ENCODE measurements around the gene NOPCHAP1.

The NOPCHAP1 gene

DNA sequence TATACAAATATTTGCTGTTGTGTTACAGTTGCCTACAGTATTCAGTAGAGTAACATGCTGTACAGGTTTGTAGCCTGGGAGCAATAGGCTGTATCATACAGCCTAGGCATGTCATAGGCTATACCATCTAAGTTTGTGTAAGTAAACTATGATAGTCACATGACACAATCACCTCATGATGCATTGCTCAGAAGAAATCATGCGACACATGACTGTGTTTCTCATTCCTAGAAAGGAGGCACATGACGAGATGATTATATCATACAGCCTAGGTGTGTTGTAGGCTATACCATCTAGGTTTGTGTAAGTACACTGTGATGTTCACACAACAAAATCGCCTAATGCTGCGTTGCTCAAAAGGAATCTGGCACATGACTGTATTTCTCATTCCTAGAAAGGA is 31.9 kb downstream of the NOPCHAP1 start:
- in situ Hi-C loops (cut with MboI; ENCODE audit: low sequenced_read_pairs) = no loop called here

DNA sequence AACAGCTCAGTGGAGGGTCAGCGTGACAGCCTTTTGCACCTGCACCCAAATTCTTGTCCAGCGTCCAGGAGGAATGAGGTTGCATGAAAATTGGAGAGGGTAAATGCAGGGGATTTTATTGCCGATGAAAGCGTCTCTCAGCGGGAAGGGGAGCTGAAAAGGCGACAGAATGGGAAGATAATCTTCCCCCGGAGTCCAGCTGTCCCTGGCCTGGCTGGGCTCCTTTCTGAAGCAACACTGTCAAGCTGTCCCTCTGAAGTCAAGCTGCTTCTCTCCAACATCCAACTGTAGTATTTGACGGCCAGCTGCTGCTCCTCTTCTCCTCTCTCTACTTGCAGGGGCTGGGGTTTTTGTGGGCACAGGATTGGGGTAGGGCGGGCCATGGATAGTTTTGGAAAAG is 32.7 kb downstream of the NOPCHAP1 start:
- in situ Hi-C loops (cut with MboI; ENCODE audit: low sequenced_read_pairs) = no loop called here

DNA sequence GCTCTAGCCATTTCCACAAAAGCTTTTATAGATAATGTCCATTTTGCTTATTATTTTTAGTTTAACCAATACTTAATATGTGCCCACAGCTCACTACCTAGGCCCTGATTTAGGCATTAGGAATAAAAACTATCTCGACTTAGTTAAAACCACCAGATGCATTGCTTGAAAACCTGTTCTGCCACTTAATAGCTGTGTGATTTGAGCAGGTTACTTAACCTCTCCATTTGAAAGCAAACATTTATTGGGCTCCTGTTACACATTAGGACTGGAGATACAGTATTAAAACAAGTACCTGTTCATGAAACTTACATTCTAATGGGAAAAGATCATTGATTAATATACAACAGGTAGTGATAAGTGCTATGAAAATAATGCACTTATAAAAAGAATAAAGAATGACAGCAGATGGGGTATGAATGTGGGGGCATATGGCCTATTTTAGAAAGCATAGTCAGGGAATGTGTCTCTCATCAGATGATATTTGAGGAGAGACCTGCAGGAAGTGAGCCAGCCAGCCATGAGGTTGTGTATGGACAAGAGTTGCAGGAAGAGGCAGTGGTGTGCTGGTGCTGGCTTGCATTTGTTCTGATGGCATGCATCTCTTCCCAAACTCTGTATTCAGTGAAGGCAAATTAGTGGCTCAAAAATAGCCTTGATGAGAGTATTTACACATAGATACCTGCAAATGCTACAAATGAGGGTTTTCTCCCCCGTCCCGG is 34.3 kb downstream of the NOPCHAP1 start:
- in situ Hi-C loops (cut with MboI; ENCODE audit: low sequenced_read_pairs) = no loop called here

DNA sequence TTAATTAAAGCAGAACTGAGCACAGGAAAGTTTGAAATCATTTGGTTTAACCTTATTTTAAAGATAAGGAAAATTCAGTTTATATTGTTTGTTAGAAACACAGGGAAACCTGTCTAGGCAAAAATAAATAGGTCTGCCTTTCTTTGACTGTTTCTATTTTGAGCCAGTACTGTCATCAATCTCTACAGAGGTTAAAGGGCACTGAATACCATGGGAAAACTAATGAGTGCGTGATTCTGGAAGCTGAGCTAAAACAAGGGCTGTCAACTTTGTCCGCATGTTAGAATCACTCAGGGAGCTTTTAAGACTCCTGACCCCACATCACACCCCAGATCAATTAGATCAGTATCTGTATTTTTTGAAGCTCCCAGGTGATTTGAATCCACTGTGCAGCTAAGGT is 38.8 kb downstream of the NOPCHAP1 start:
- in situ Hi-C loops (cut with MboI; ENCODE audit: low sequenced_read_pairs) = no loop called here

DNA sequence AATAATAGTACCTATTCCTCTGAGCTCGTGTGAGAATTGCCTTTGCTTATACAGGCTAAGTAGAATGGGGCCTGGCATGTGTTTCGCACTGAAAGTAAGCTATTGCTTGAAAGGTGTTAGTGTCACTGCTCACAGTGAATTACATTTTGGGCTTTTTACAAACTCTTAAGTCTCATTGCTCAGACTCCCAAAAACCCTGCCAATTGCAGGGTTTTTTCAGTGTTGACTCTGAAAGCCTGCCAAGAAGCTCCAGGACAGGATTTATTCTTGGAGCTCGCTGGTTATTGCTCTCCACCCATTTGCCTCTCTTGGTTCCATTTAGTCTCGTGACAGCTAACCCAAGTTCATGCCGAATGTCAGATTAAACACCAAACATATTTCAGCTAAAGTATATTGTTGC is 39.8 kb downstream of the NOPCHAP1 start:
- in situ Hi-C loops (cut with MboI; ENCODE audit: low sequenced_read_pairs) = no loop called here

DNA sequence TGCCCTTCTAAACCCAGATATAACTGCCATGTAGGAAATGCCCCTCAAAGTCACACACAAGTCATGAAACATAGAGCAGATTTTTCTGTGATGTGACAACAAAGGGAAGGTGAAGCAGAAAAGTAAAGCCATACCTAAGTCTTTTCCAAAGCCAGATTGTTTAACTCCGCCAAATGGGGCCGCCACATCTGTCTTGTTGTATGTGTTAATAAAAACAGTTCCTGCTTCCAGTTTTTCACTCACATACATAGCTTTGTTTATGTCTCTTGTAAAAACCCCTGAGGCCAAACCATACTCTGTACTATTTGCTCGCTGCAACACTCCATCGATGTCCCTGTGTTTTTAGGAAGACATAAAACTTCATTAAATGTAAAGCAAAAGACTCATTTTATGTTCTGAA is 40.3 kb downstream of the NOPCHAP1 start:
- in situ Hi-C loops (cut with MboI; ENCODE audit: low sequenced_read_pairs) = no loop called here

DNA sequence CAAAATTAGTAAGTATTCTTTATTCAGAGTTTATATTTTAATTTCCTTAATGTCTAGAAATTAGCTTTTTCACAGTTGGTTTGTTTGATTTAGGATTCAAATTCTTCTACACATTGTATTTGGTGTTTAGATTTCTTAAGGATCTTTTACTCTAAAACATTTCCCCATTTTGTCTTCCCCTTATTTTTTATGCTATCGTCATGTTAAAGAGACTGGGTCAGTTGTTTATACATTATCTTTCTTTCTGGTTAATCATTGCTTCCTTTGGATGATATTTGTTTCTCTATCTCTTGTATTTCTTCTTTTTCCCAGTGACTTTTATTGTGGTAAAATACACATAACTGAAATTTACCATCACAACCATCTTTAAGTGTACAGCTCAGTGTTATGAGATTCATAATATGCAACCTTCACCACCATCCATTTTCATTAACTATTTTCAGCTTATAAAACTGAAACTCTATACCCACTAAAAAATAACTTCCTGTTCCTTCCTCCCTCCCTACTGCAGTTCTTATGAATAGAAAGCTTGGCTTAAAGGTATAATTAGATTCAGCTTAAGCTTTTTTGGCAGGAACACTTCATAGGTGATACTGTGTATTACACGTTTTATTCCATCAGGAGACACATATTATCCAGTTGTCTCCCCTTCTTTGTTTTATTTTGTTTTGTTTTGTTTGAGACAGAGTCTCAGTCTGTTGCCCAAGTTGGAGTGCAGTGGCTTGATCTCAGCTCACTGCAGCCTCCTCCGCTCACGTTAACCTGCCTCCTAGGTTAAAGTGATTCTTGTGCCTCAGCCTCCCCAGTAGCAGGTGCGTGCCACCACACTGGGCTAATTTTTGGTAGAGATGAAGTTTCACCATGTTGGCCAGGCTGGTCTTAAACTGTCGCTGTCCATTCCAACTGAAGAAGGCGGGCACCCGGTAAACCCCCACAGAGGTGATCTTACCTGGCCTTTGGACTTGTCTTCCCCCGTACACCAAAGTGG is 45.0 kb downstream of the NOPCHAP1 start:
- in situ Hi-C loops (cut with MboI; ENCODE audit: low sequenced_read_pairs) = no loop called here

DNA sequence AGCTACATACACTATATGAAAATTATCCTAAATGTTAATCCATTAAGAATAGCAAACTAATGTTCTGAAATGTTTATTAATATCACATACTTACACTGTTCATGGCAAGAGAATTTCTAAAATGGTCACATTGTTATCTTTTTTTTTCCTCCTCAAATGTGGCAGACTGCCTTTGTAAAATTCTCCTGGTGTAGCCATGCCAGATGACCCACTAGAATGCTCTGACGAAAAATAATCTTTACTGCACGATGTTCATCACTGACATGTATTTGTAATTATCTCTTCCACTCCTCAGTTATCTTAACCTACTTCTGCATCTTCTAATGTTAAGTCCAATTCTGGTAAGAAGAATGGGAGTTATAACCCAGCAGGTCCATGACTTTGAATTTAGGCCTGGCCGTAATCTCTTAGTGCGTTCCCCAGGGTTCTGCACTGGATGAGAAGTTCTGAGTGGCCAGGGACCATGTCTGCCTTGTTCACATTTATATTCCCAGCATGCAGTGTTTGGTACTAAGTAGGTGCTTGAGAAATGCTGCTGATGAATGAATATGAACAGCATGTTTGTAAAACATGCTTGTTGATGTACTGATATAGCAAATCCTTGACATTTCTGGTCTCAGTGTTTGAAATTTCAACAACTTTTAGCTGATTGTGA is 46.7 kb downstream of the NOPCHAP1 start:
- in situ Hi-C loops (cut with MboI; ENCODE audit: low sequenced_read_pairs) = no loop called here

DNA sequence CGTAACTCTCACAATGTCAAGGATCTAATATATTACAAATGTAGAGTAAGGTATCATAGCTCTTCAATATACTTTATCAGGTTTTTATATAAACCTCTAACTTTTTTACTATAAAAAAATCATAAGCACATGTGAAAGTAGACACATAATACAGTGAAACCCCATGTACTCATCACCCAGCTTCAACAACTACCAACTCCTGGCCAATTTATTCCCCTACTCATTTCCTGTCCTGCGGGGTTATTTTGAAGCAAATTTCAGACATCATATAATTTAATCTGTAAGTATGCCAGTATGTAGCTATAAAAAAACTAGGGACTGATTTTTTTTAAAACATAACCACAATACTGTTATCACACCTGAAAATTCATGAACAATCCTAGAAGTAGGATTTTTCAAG is 47.7 kb downstream of the NOPCHAP1 start:
- in situ Hi-C loops (cut with MboI; ENCODE audit: low sequenced_read_pairs) = no loop called here
